GM23248 (cell line): ENCODE measurements around the gene NUDT22. TPM values are rescaled to one million over a fixed set of nuclear protein-coding genes. Genes with fewer than 3 reads are reported as not detected.

Experiments
- DNase-seq: peaks from one replicate; pipeline ENCODE4 v3.0.0-alpha.2; 2015
- H2AFZ ChIP-seq: fragments of 200-600 bp; sonication (generic); 2 replicates; pipeline ENCODE4 v1.6.1; 2016; ENCODE audit warnings: antibody characterized with exemption
- H3F3A ChIP-seq: fragments of 200-600 bp; sonication (generic); 2 replicates; pipeline ENCODE4 v1.6.1; 2016; ENCODE audit warnings: mild to moderate bottlenecking, antibody characterized with exemption, mixed run types; ENCODE audit not compliant: insufficient read depth
- H3K27ac ChIP-seq: fragments of 200-600 bp; sonication (generic); 2 replicates; pipeline ENCODE4 v1.5.1; 2016; ENCODE audit warnings: mild to moderate bottlenecking
- H3K27me3 ChIP-seq: fragments of 200-600 bp; sonication (generic); replicated peaks from 2 replicates; pipeline ENCODE4 v1.6.1; 2016; ENCODE audit warnings: mild to moderate bottlenecking; ENCODE audit not compliant: insufficient read depth
- H3K36me3 ChIP-seq: fragments of 200-600 bp; sonication (generic); 2 replicates; pipeline ENCODE4 v1.6.1; 2016; ENCODE audit warnings: low read depth, mild to moderate bottlenecking
- H3K4me1 ChIP-seq: fragments of 200-600 bp; sonication (generic); 2 replicates; pipeline ENCODE4 v1.6.1; 2016; ENCODE audit warnings: mild to moderate bottlenecking; ENCODE audit not compliant: insufficient read depth
- H3K4me2 ChIP-seq: fragments of 200-600 bp; sonication (generic); one replicate; pipeline ENCODE4 v1.6.1; 2016; ENCODE audit warnings: mild to moderate bottlenecking; ENCODE audit not compliant: unreplicated experiment
- H3K4me3 ChIP-seq: fragments of 200-600 bp; sonication (generic); 2 replicates; pipeline ENCODE4 v1.5.1; 2016; ENCODE audit warnings: mild to moderate bottlenecking
- H3K79me2 ChIP-seq: fragments of 200-600 bp; sonication (generic); 2 replicates; pipeline ENCODE4 v1.6.1; 2016; ENCODE audit warnings: mild to moderate bottlenecking; ENCODE audit not compliant: insufficient read depth
- H3K9ac ChIP-seq: fragments of 200-600 bp; sonication (generic); 2 replicates; pipeline ENCODE4 v1.6.1; 2016; ENCODE audit warnings: mild to moderate bottlenecking
- H3K9me2 ChIP-seq: fragments of 200-600 bp; sonication (generic); 2 replicates; pipeline ENCODE4 v1.6.1; 2016; ENCODE audit warnings: mixed run types, mild to moderate bottlenecking, moderate library complexity; ENCODE audit not compliant: insufficient read depth
- H3K9me3 ChIP-seq: fragments of 200-600 bp; sonication (generic); one replicate; pipeline ENCODE4 v1.6.1; 2017; ENCODE audit warnings: low read depth
- H4K20me1 ChIP-seq: fragments of 200-600 bp; sonication (generic); 2 replicates; pipeline ENCODE4 v1.6.0; 2016; ENCODE audit not compliant: insufficient read depth
- EZH2 ChIP-seq: fragments of 200-600 bp; sonication (generic); IDR thresholded peaks from 2 replicates; pipeline ENCODE4 v1.6.1; 2018; ENCODE audit warnings: antibody characterized with exemption, mild to moderate bottlenecking; ENCODE audit not compliant: insufficient read depth, poor library complexity, severe bottlenecking
- EZH2phosphoT487 ChIP-seq: fragments of 200-600 bp; sonication (generic); IDR thresholded peaks from 2 replicates; pipeline ENCODE4 v1.6.1; 2018; ENCODE audit warnings: antibody characterized with exemption, moderate library complexity, mild to moderate bottlenecking, low read depth; ENCODE audit not compliant: insufficient read depth
- WGBS, 2 experiments: methylation state at CpG; one replicate each; pipeline ENCODE4 v1.1.6; 2015 to 2017; ENCODE audit warnings: low lambda C conversion rate in 2 of 2, low coverage in 1 of 2; ENCODE audit errors: missing lambda C conversion rate in 2 of 2; 5-methylcytosine and 5-hydroxymethylcytosine counted together
- in situ Hi-C: fragments of 300-500 bp; cut with MboI; formaldehyde crosslinking; loops from 2 replicates; pipeline ENCODE4 v1.15.0; 2020
- polyA plus RNA-seq: library from polyadenylated mRNA; unstranded; fragments of >200 nt; fragmentation: Nextera tagmentation; extraction: Ambion mirVana; gene quantifications from 2 replicates; pipeline ENCODE4 v1.2.1, GENCODE V29; 2016
- total RNA-seq: library from RNA; depleted of rRNA; stranded (reverse); fragments of >200 nt; shearing (Covaris generic); gene quantifications from 2 replicates; pipeline ENCODE4 v1.2.3, GENCODE V29; 2014

Gene NUDT22
- total and polyA plus RNA-seq, 2 experiments from 2014 or later, result 74.5 to 97.9 TPM

- H3K9me3 ChIP-seq, result no peaks in the 10 kb centered on the region
- H3K4me3 ChIP-seq, result no peak overlapping the region
- DNase-seq, result no peak
- in situ Hi-C loops, result no loop called here
- no peaks in the 10 kb centered on the region for H4K20me1 ChIP-seq
- H3K27me3 ChIP-seq, result no peaks in the 10 kb centered on the region
- H3K27ac ChIP-seq, result no peak overlapping the region
- peaks cover 8% of the 10 kb centered on the region for H3K4me1 ChIP-seq
- H3K79me2 ChIP-seq, result peaks cover 2% of the 10 kb centered on the region; the same call in 1 of the 2 replicates
- H3F3A ChIP-seq, result peaks cover 5% of the 10 kb centered on the region
- H3K9ac ChIP-seq, result no peak overlapping the region
- H2AFZ ChIP-seq, result no peak overlapping the region
- 87 to 91% methylated on average over 10 of the region's 10 CpGs for WGBS, 2 experiments
- no peak overlapping the region for H3K4me2 ChIP-seq
- no peaks in the 10 kb centered on the region for H3K36me3 ChIP-seq
- no peaks in the 10 kb centered on the region for H3K9me2 ChIP-seq
- no peak for TF ChIP-seq EZH2
- TF ChIP-seq EZH2phosphoT487, result no peak
Measured at GRCh38 chr11:64219755-64220154, 6.3 kb upstream of the NUDT22 start.

GRCh38 chr11:64220271-64220670 lies 5.8 kb upstream of the NUDT22 start:
- no peak for DNase-seq
- Histone ChIP-seq H3K79me2 (peaks cover 7% of the 10 kb centered on the region), H3K9me2 (no peaks in the 10 kb centered on the region), H3K4me1 (peaks cover 4% of the 10 kb centered on the region), H3K9me3 (no peaks in the 10 kb centered on the region), H3K9ac (no peak overlapping the region), H3K27ac (no peak overlapping the region), H3K4me3 (no peak overlapping the region), H3K27me3 (no peaks in the 10 kb centered on the region), H3F3A (0 out of 2 replicates have a peak, but pooled peaks cover under 1% of the 10 kb centered on the region), H3K4me2 (no peak overlapping the region), H2AFZ (no peak overlapping the region), H3K36me3 (no peaks in the 10 kb centered on the region), H4K20me1 (no peaks in the 10 kb centered on the region)
- TF ChIP-seq EZH2phosphoT487 (no peak), EZH2 (no peak)
- WGBS, 2 experiments, result 83 to 85% methylated on average over 12 to 16 of the region's 17 CpGs
- in situ Hi-C loops, result no loop called here

- no peak overlapping the region for H3K27ac ChIP-seq
- H3K36me3 ChIP-seq, result no peaks in the 10 kb centered on the region
- no peaks in the 10 kb centered on the region for H3F3A ChIP-seq
- H3K27me3 ChIP-seq, result no peaks in the 10 kb centered on the region
- no peaks in the 10 kb centered on the region for H4K20me1 ChIP-seq
- DNase-seq, result no peak
- no peak overlapping the region for H3K9ac ChIP-seq
- H3K9me3 ChIP-seq, result no peaks in the 10 kb centered on the region
- in situ Hi-C loops, result no loop called here
- peaks cover 12% of the 10 kb centered on the region for H3K79me2 ChIP-seq
- no peaks in the 10 kb centered on the region for H3K9me2 ChIP-seq
- no peak overlapping the region for H3K4me3 ChIP-seq
- H3K4me2 ChIP-seq, result no peak overlapping the region
- H2AFZ ChIP-seq, result no peak overlapping the region
- TF ChIP-seq EZH2phosphoT487 (no peak), EZH2 (no peak)
- 88 to 90% methylated on average over 11 to 14 of the region's 14 CpGs for WGBS, 2 experiments
- no peaks in the 10 kb centered on the region for H3K4me1 ChIP-seq
Measured at GRCh38 chr11:64220798-64221197, 5.3 kb upstream of the NUDT22 start.

- peak; percentile 37 for DNase-seq
- no peak overlapping the region for H3K9ac ChIP-seq
- no peaks in the 10 kb centered on the region for H3K36me3 ChIP-seq
- H3F3A ChIP-seq, result no peaks in the 10 kb centered on the region
- in situ Hi-C loops, result no loop called here
- no peaks in the 10 kb centered on the region for H3K27me3 ChIP-seq
- TF ChIP-seq EZH2phosphoT487 (no peak), EZH2 (no peak)
- no peak overlapping the region for H3K27ac ChIP-seq
- H3K4me3 ChIP-seq, result no peak overlapping the region
- H3K9me2 ChIP-seq, result no peaks in the 10 kb centered on the region
- peaks cover 29% of the 10 kb centered on the region for H3K79me2 ChIP-seq
- no peak overlapping the region for H2AFZ ChIP-seq
- H3K9me3 ChIP-seq, result no peaks in the 10 kb centered on the region
- WGBS, 2 experiments, result 62% methylated on average over 9 of the region's 9 CpGs
- H3K4me2 ChIP-seq, result no peak overlapping the region
- H4K20me1 ChIP-seq, result no peaks in the 10 kb centered on the region
- peaks cover 6% of the 10 kb centered on the region; the same call in 1 of the 2 replicates for H3K4me1 ChIP-seq
Measured at GRCh38 chr11:64222651-64223000, 3.4 kb upstream of the NUDT22 start.

GRCh38 chr11:64223001-64223651 lies 2.9 kb upstream of the NUDT22 start:
- Histone ChIP-seq H3F3A (no peaks in the 10 kb centered on the region), H3K36me3 (no peaks in the 10 kb centered on the region), H4K20me1 (no peaks in the 10 kb centered on the region), H3K9ac (no peak overlapping the region), H2AFZ (no peak overlapping the region), H3K27ac (no peak overlapping the region), H3K27me3 (no peaks in the 10 kb centered on the region), H3K4me1 (peaks cover 6% of the 10 kb centered on the region; the same call in 1 of the 2 replicates), H3K4me2 (no peak overlapping the region), H3K9me2 (no peaks in the 10 kb centered on the region), H3K9me3 (no peaks in the 10 kb centered on the region), H3K4me3 (no peak overlapping the region), H3K79me2 (peaks cover 34% of the 10 kb centered on the region)
- TF ChIP-seq EZH2phosphoT487 (no peak), EZH2 (no peak)
- in situ Hi-C loops, result no loop called here
- no peak for DNase-seq
- WGBS, 2 experiments, result 82% methylated on average over 23 to 24 of the region's 24 CpGs
